Activated naive CD4-positive, alpha-beta T cell treated with anti-CD3 and anti-CD28 coated beads, Interleukin-2, amount 10 ng/mL, durations not matched to agents 7 days and 5 days (primary cell): ENCODE results near the gene CPB2.

Experiments used
- CTCF ChIA-PET: fragments of 350-600 bp; sonication (Branson Sonifier 250); formaldehyde crosslinking; loops from one replicate; lab custom pipeline; 2021; ENCODE audit warnings: antibody characterized with exemption; lab: Charles Lee
- DNase-seq: peaks from one replicate; pipeline ENCODE4 v3.0.0-alpha.2; 2020
- H3K27ac Mint-ChIP-seq: one replicate; pipeline ENCODE4 v1.8.0; 2021; ENCODE audit warnings: mild to moderate bottlenecking, moderate library complexity, mixed read lengths
- H3K27me3 Mint-ChIP-seq: one replicate; pipeline ENCODE4 v1.8.0; 2021; ENCODE audit warnings: mild to moderate bottlenecking, mixed read lengths
- H3K36me3 Mint-ChIP-seq: one replicate; pipeline ENCODE4 v1.8.0; 2021; ENCODE audit warnings: mixed read lengths
- H3K4me1 Mint-ChIP-seq: one replicate; pipeline ENCODE4 v1.8.0; 2021; ENCODE audit warnings: mixed read lengths
- H3K4me3 Mint-ChIP-seq: one replicate; pipeline ENCODE4 v1.8.0; 2021; ENCODE audit warnings: mild to moderate bottlenecking, moderate library complexity, mixed read lengths
- H3K9me3 Mint-ChIP-seq: one replicate; pipeline ENCODE4 v1.8.0; 2021; ENCODE audit warnings: mixed read lengths

Gene CPB2

GRCh38 chr13:46004491-46004890 is 100.3 kb downstream of the CPB2 start:
- Mint-ChIP-seq H3K27ac (no peak overlapping the region), H3K36me3 (peaks cover 49% of the 10 kb centered on the region), H3K4me3 (no peak overlapping the region), H3K27me3 (no peaks in the 10 kb centered on the region), H3K9me3 (no peaks in the 10 kb centered on the region), H3K4me1 (peaks cover 2% of the 10 kb centered on the region)
- CTCF ChIA-PET: no interaction called here
- DNase-seq: no peak
